ENCODE measurements around the gene PGAM2. TPM values are rescaled to one million over a fixed set of nuclear protein-coding genes. Genes with fewer than 3 reads are reported as not detected.

The PGAM2 gene
- total RNA-seq, 3 donors from 2014 or later = 0.64 to 0.73 (median 0.66) TPM

GRCh38 chr7:44104860-44105771, 39.7 kb upstream of the PGAM2 start:
- intact Hi-C loops (cut with DNase I; ENCODE audit: low total_unique reads) = no loop called here
- Histone ChIP-seq H3K9me3 (no peaks in the 10 kb centered on the region), H3K27me3 (no peaks in the 10 kb centered on the region), H3K4me1 (peaks cover 0 to 2% of the 10 kb centered on the region in 2 donors), H3K36me3 (no peaks in the 10 kb centered on the region), H3K27ac (peak overlapping the region; percentile 87 to 98), H3K4me3 (peak overlapping the region; percentile 70 to 95 (median 80))
- TF ChIP-seq CTCF (IDR thresholded peaks at IDR 0.05) = no peak
- TF ChIP-seq POLR2AphosphoS5 (IDR thresholded peaks at IDR 0.05) = peak in 2 of 3 donors; percentile 71 to 82
- TF ChIP-seq POLR2A (IDR thresholded peaks at IDR 0.05) = no peak
- no peak for DNase-seq (ENCODE audit: low spot score in 2 of 2)

- peak within 1 kb of the TSS; percentile 87 to 98 for H3K27ac ChIP-seq
- DNase-seq (ENCODE audit: low spot score in 2 of 2) = no peak
- H3K36me3 ChIP-seq = no peaks in the 10 kb centered on the region
- no peaks in the 10 kb centered on the region for H3K27me3 ChIP-seq
- TF ChIP-seq POLR2AphosphoS5 (IDR thresholded peaks at IDR 0.05) (no peak), CTCF (IDR thresholded peaks at IDR 0.05) (no peak), POLR2A (IDR thresholded peaks at IDR 0.05) (no peak)
- intact Hi-C loops (cut with DNase I; ENCODE audit: low total_unique reads) = no loop called here
- peak within 1 kb of the TSS; percentile 70 to 95 (median 80) for H3K4me3 ChIP-seq
- no peaks in the 10 kb centered on the region for H3K9me3 ChIP-seq
- H3K4me1 ChIP-seq = peaks cover 0 to 2% of the 10 kb centered on the region in 2 donors
Measured at GRCh38 chr7:44103923-44104859, 38.8 kb upstream of the PGAM2 start, which contains the start of gene AEBP1. TSS of gene AEBP1 (plus strand) at chr7:44104345. CDS start at chr7:44104666, 321 bp downstream.

- Histone ChIP-seq H3K4me3 (peak overlapping the region; percentile 70 to 95 (median 80)), H3K9me3 (no peaks in the 10 kb centered on the region), H3K4me1 (peaks cover 0 to 2% of the 10 kb centered on the region in 2 donors), H3K27me3 (no peaks in the 10 kb centered on the region), H3K36me3 (no peaks in the 10 kb centered on the region), H3K27ac (peak overlapping the region; percentile 46 to 98)
- intact Hi-C loops (cut with DNase I; ENCODE audit: low total_unique reads) = no loop called here
- no peak for TF ChIP-seq POLR2A (IDR thresholded peaks at IDR 0.05)
- no peak for TF ChIP-seq POLR2AphosphoS5 (IDR thresholded peaks at IDR 0.05)
- TF ChIP-seq CTCF (IDR thresholded peaks at IDR 0.05) = no peak
- no peak for DNase-seq (ENCODE audit: low spot score in 2 of 2)
Measured at GRCh38 chr7:44103566-44103922, 38.2 kb upstream of the PGAM2 start.

GRCh38 chr7:44102846-44103565, 37.6 kb upstream of the PGAM2 start:
- H3K4me3 ChIP-seq = no peak overlapping the region
- peak overlapping the region; percentile 46 to 98 for H3K27ac ChIP-seq
- no peaks in the 10 kb centered on the region for H3K27me3 ChIP-seq
- no peaks in the 10 kb centered on the region for H3K9me3 ChIP-seq
- no peak for DNase-seq (ENCODE audit: low spot score in 2 of 2)
- intact Hi-C loops (cut with DNase I; ENCODE audit: low total_unique reads) = no loop called here
- no peaks in the 10 kb centered on the region for H3K36me3 ChIP-seq
- no peak for TF ChIP-seq POLR2A (IDR thresholded peaks at IDR 0.05)
- no peak for TF ChIP-seq POLR2AphosphoS5 (IDR thresholded peaks at IDR 0.05)
- TF ChIP-seq CTCF (IDR thresholded peaks at IDR 0.05) = no peak
- peaks cover 0 to 2% of the 10 kb centered on the region in 2 donors for H3K4me1 ChIP-seq

Data from breast epithelium (tissue), 4 donors.